ENCODE results near the gene DYDC1.
A peak's percentile ranks its signal among the peaks of the same experiment; 100 is the strongest.

DNA sequence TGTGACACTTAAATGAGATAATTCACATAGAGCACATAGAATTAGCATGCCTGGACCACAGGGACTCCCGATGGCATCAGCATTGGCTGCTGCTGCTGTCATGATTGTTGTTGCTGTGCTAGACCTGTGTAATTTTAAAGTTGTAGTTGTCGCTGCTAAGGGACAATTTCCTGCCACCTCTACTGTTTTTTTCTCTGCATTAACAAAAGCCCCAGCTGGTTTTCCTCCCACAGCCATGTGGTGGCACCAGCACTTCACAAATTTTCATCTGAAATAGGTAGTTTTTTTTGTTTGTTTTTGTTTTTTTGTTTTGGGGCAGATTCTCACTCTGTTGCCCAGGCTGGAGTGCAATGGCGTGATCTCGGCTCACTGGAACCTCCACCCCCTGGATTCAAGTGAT, 26.4 kb upstream of the DYDC1 start:
- TF ChIP-seq, protein P1, sequence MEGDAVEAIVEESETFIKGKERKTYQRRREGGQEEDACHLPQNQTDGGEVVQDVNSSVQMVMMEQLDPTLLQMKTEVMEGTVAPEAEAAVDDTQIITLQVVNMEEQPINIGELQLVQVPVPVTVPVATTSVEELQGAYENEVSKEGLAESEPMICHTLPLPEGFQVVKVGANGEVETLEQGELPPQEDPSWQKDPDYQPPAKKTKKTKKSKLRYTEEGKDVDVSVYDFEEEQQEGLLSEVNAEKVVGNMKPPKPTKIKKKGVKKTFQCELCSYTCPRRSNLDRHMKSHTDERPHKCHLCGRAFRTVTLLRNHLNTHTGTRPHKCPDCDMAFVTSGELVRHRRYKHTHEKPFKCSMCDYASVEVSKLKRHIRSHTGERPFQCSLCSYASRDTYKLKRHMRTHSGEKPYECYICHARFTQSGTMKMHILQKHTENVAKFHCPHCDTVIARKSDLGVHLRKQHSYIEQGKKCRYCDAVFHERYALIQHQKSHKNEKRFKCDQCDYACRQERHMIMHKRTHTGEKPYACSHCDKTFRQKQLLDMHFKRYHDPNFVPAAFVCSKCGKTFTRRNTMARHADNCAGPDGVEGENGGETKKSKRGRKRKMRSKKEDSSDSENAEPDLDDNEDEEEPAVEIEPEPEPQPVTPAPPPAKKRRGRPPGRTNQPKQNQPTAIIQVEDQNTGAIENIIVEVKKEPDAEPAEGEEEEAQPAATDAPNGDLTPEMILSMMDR (IDR thresholded peaks at IDR 0.05): peak; percentile 72
- TF ChIP-seq EZH2 (IDR thresholded peaks at IDR 0.05) (no peak), EZH2phosphoT487 (IDR thresholded peaks at IDR 0.05) (no peak)
